ENCODE data around the gene SLCO3A1.

SLCO3A1 gene

DNA sequence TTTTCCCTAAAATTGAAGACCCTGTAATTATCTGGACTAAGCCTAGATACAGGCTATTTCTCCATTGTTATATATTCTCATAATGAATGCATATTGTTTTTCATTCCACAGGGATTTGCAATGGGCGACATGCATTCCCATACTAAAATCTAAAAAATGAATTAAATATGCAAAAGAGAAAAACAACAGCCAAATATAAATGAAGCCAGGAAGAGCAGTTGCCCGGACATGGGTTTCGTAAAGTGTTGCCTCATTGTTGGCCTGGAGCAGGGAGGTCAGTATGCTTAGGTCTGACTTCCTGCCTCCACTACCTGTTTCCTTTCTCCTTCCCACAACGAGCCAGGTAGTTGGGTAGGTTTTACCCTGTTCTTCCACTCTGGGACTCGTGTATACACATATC lies 27.1 kb upstream of the SLCO3A1 start:
- H3K4me3 ChIP-seq (ENCODE audit: low read depth, low read length), result no peak overlapping the region
- DNase-seq, result no peak
- H3K27me3 ChIP-seq (ENCODE audit: insufficient read depth, low read depth, severe bottlenecking), result peaks cover 54% of the 10 kb centered on the region
- H3K36me3 ChIP-seq, result no peaks in the 10 kb centered on the region
- H3K27ac ChIP-seq, result no peak overlapping the region
- TF ChIP-seq, protein P1, sequence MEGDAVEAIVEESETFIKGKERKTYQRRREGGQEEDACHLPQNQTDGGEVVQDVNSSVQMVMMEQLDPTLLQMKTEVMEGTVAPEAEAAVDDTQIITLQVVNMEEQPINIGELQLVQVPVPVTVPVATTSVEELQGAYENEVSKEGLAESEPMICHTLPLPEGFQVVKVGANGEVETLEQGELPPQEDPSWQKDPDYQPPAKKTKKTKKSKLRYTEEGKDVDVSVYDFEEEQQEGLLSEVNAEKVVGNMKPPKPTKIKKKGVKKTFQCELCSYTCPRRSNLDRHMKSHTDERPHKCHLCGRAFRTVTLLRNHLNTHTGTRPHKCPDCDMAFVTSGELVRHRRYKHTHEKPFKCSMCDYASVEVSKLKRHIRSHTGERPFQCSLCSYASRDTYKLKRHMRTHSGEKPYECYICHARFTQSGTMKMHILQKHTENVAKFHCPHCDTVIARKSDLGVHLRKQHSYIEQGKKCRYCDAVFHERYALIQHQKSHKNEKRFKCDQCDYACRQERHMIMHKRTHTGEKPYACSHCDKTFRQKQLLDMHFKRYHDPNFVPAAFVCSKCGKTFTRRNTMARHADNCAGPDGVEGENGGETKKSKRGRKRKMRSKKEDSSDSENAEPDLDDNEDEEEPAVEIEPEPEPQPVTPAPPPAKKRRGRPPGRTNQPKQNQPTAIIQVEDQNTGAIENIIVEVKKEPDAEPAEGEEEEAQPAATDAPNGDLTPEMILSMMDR (IDR thresholded peaks at IDR 0.05; ENCODE audit: low read depth, low read length), result no peak
- no peaks in the 10 kb centered on the region for H3K9me3 ChIP-seq (ENCODE audit: severe bottlenecking)

DNA sequence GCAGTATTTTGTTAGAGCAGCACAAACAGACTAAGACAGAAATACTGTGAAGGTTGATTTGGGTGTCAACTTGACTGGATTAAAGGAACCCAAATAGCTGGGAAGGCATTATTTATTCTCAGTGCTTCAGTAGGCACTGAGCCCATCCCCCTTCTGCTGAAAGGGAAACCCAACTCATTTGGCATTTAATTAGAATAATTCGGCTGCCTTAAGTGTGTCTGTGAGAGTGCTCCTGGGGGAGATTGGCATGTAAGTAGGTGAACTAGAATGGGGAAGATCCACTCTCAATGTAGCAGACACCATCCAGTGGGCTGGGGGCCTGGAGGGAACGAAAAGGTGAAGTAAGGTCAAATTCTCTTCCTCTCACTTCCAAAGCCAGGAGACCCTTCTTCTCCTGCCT lies 20.5 kb upstream of the SLCO3A1 start:
- no peaks in the 10 kb centered on the region for H3K9me3 ChIP-seq (ENCODE audit: severe bottlenecking)
- TF ChIP-seq, protein P1 (IDR thresholded peaks at IDR 0.05; ENCODE audit: low read depth, low read length), result no peak
- peaks cover 66% of the 10 kb centered on the region for H3K27me3 ChIP-seq (ENCODE audit: insufficient read depth, low read depth, severe bottlenecking)
- DNase-seq, result no peak
- H3K27ac ChIP-seq, result no peak overlapping the region
- H3K36me3 ChIP-seq, result no peaks in the 10 kb centered on the region
- H3K4me3 ChIP-seq (ENCODE audit: low read depth, low read length), result no peak overlapping the region

DNA sequence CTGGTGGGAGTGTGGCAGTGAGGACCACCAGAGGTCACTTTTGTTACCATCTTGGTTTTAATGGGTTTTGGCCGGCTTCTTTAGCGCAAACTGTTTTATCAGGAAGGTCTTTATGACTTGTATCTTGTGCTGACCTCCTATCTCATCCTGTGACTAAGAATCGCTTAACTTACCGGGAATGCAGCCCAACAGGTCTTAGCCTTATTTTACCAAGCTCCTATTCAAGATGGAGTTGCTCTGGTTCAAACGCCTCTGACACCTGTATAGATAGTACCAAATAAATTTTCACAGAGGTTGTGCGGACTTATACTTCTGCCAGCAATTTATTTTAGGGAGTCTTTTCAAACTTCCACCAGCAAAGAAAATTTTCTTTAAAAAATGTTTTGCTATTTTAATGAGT lies 13.6 kb upstream of the SLCO3A1 start:
- Histone ChIP-seq H3K9me3 (ENCODE audit: severe bottlenecking) (no peaks in the 10 kb centered on the region), H3K27me3 (ENCODE audit: insufficient read depth, low read depth, severe bottlenecking) (peaks cover 71% of the 10 kb centered on the region), H3K36me3 (no peaks in the 10 kb centered on the region), H3K27ac (no peak overlapping the region), H3K4me3 (ENCODE audit: low read depth, low read length) (no peak overlapping the region)
- no peak for DNase-seq
- TF ChIP-seq, protein P1 (IDR thresholded peaks at IDR 0.05; ENCODE audit: low read depth, low read length), result no peak

DNA sequence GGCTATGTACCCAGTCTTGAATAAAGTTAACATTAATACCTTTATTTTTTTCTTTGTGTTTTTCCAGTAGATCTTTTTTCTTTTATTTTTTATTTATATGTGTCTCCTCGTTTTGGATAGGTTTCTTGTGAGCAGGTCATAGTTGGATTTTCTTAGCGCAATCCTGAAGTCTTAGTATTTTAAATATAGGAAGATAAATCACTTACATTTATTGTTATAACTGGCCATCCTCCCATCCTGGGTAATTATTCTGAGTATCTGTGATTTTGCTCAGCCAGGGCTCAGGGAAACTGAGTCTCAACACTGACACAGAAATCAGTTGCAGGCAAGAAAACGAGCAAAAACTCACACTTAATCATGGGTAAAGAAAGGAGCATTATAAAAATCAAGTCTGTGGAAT lies 11.6 kb upstream of the SLCO3A1 start:
- TF ChIP-seq, protein P1 (IDR thresholded peaks at IDR 0.05; ENCODE audit: low read depth, low read length), result no peak
- Histone ChIP-seq H3K27me3 (ENCODE audit: insufficient read depth, low read depth, severe bottlenecking) (peaks cover 71% of the 10 kb centered on the region), H3K9me3 (ENCODE audit: severe bottlenecking) (no peaks in the 10 kb centered on the region), H3K4me3 (ENCODE audit: low read depth, low read length) (no peak overlapping the region), H3K36me3 (no peaks in the 10 kb centered on the region), H3K27ac (no peak overlapping the region)
- DNase-seq, result no peak

DNA sequence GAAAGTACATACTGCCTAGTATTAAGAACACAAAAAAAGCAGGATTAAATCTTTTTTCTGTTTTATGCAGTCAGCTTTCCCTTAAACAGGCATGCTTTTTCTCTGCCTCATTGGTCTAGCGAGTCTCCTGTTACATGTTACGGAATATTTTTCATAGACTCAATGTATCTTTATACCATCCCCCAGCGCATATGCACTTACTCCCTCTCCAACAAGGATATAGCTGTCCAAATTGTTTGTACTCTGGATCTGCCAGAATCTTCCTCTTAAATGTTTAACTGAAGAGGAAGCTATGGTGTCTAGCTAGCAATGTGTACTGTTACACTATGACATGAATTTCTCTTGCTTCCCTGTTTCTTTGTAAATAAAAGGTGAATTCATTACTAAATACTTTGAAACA lies 9.2 kb upstream of the SLCO3A1 start:
- H3K4me3 ChIP-seq (ENCODE audit: low read depth, low read length), result no peak overlapping the region
- H3K27ac ChIP-seq, result no peak overlapping the region
- TF ChIP-seq, protein P1 (IDR thresholded peaks at IDR 0.05; ENCODE audit: low read depth, low read length), result no peak
- H3K27me3 ChIP-seq (ENCODE audit: insufficient read depth, low read depth, severe bottlenecking), result peaks cover 74% of the 10 kb centered on the region
- no peaks in the 10 kb centered on the region for H3K36me3 ChIP-seq
- DNase-seq, result no peak
- H3K9me3 ChIP-seq (ENCODE audit: severe bottlenecking), result no peaks in the 10 kb centered on the region

DNA sequence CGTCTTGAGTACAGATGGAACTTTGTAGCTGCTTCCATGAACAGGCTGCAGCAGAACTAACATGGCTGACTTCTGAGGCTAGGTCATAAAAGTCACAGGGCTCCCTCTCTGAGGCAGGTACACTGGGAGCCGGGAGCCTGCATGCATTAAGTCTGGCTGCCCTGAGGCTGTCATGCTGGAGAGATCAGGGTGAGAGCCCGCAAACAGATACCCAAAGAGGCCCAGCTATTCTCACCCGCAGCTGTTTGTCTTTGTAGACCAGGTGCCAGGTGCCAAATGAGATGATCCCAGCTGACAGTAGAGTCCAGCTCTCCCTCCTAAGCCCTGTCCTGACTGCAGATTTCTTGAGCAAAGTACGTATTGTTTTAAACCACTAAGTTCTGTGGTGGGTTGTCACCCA lies 8.6 kb upstream of the SLCO3A1 start:
- DNase-seq, result no peak

More for the DNA sequence above, 8.6 kb upstream of the SLCO3A1 start:
- Histone ChIP-seq H3K9me3 (ENCODE audit: severe bottlenecking) (no peaks in the 10 kb centered on the region), H3K27me3 (ENCODE audit: insufficient read depth, low read depth, severe bottlenecking) (peaks cover 73% of the 10 kb centered on the region), H3K36me3 (no peaks in the 10 kb centered on the region), H3K4me3 (ENCODE audit: low read depth, low read length) (no peak overlapping the region), H3K27ac (no peak overlapping the region)
- TF ChIP-seq, protein P1 (IDR thresholded peaks at IDR 0.05; ENCODE audit: low read depth, low read length), result no peak

Measured in WERI-Rb-1 (cell line).